Measurements from ENCODE around the gene BACH2.

BACH2 gene

GRCh38 chr6:89927791-89928550 lies 368.7 kb downstream of the BACH2 start:
- no peaks in the 10 kb centered on the region for H3K36me3 ChIP-seq (ENCODE audit: control insufficient read depth, insufficient read depth, low read length)
- H3K9ac ChIP-seq, result no peak overlapping the region
- no peak overlapping the region for H3K4me2 ChIP-seq (ENCODE audit: low read length)
- no peak for TF ChIP-seq CTCF (IDR thresholded peaks at IDR 0.05)
- no peaks in the 10 kb centered on the region for H3K79me2 ChIP-seq
- no peak overlapping the region for H2AFZ ChIP-seq
- peaks cover 2% of the 10 kb centered on the region for H3K4me1 ChIP-seq
- H3K27ac ChIP-seq, result no peak overlapping the region
- H3K9me3 ChIP-seq (ENCODE audit: control insufficient read depth, low read length), result no peaks in the 10 kb centered on the region
- no peaks in the 10 kb centered on the region for H3K27me3 ChIP-seq (ENCODE audit: control insufficient read depth, insufficient read depth, low read length)
- H3K4me3 ChIP-seq (ENCODE audit: low read depth, low read length), result no peak overlapping the region

- no peak overlapping the region for H2AFZ ChIP-seq
- peaks cover 2% of the 10 kb centered on the region for H3K4me1 ChIP-seq
- no peaks in the 10 kb centered on the region for H3K36me3 ChIP-seq (ENCODE audit: control insufficient read depth, insufficient read depth, low read length)
- H3K9ac ChIP-seq, result no peak overlapping the region
- H3K27ac ChIP-seq, result no peak overlapping the region
- H3K9me3 ChIP-seq (ENCODE audit: control insufficient read depth, low read length), result no peaks in the 10 kb centered on the region
- no peaks in the 10 kb centered on the region for H3K79me2 ChIP-seq
- no peak overlapping the region for H3K4me3 ChIP-seq (ENCODE audit: low read depth, low read length)
- no peak for TF ChIP-seq CTCF (IDR thresholded peaks at IDR 0.05)
- no peak overlapping the region for H3K4me2 ChIP-seq (ENCODE audit: low read length)
- no peaks in the 10 kb centered on the region for H3K27me3 ChIP-seq (ENCODE audit: control insufficient read depth, insufficient read depth, low read length)
Observed at GRCh38 chr6:89927264-89927663, 369.4 kb downstream of the BACH2 start.

GRCh38 chr6:89925826-89926225 lies 370.8 kb downstream of the BACH2 start:
- Histone ChIP-seq H3K4me2 (ENCODE audit: low read length) (no peak overlapping the region), H3K27ac (no peak overlapping the region), H3K9me3 (ENCODE audit: control insufficient read depth, low read length) (no peaks in the 10 kb centered on the region), H2AFZ (no peak overlapping the region), H3K79me2 (no peaks in the 10 kb centered on the region), H3K9ac (no peak overlapping the region), H3K27me3 (ENCODE audit: control insufficient read depth, insufficient read depth, low read length) (no peaks in the 10 kb centered on the region), H3K4me1 (peaks cover 2% of the 10 kb centered on the region), H3K4me3 (ENCODE audit: low read depth, low read length) (no peak overlapping the region), H3K36me3 (ENCODE audit: control insufficient read depth, insufficient read depth, low read length) (no peaks in the 10 kb centered on the region)
- no peak for TF ChIP-seq CTCF (IDR thresholded peaks at IDR 0.05)

DNA sequence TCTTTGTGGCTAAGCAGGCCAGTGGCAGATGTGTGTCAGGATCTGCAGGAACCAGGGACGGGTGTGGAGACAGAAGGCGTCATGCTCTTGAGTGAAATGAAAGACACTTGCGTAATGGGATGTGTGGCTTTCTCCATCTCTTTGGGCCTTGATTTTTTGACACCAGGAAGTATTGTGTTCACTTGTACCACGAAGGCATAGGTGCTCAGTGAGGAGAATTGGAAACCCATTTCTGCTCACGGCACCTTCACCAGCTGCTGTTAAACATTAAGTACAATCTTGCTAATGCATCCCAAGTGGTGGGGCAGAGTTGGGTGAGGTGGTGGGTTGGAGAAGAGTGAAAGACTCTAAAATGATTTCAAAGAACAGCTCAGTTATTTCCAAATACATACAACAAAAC lies 372.4 kb downstream of the BACH2 start:
- H3K27me3 ChIP-seq (ENCODE audit: control insufficient read depth, insufficient read depth, low read length), result no peaks in the 10 kb centered on the region
- no peak for TF ChIP-seq CTCF (IDR thresholded peaks at IDR 0.05)
- H3K4me3 ChIP-seq (ENCODE audit: low read depth, low read length), result no peak overlapping the region
- H3K9me3 ChIP-seq (ENCODE audit: control insufficient read depth, low read length), result no peaks in the 10 kb centered on the region
- no peaks in the 10 kb centered on the region for H3K79me2 ChIP-seq
- H2AFZ ChIP-seq, result no peak overlapping the region
- no peaks in the 10 kb centered on the region for H3K36me3 ChIP-seq (ENCODE audit: control insufficient read depth, insufficient read depth, low read length)
- no peak overlapping the region for H3K27ac ChIP-seq
- H3K4me2 ChIP-seq (ENCODE audit: low read length), result no peak overlapping the region
- H3K9ac ChIP-seq, result no peak overlapping the region
- no peaks in the 10 kb centered on the region for H3K4me1 ChIP-seq

DNA sequence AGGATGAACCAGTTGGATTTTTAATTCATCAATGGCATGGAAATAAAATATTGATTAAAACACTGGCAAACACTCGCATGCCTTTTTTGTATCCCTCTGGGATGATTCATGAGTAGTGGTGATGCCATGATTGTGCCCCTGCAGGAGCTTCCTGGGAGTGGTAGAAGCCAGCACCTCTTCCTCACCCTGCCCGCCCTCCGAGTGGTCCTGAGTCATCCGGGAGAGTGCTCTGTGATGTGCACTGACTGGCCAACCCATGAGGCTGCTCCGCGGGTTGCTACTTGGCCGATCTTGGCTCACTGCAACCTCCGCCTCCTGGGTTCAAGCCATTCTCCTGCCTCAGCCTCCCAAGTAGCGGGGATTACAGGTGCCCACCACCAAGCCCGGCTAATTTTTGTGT lies 375.0 kb downstream of the BACH2 start:
- Histone ChIP-seq H3K4me3 (ENCODE audit: low read depth, low read length) (no peak overlapping the region), H3K4me1 (no peaks in the 10 kb centered on the region), H3K27ac (no peak overlapping the region), H3K27me3 (ENCODE audit: control insufficient read depth, insufficient read depth, low read length) (no peaks in the 10 kb centered on the region), H3K36me3 (ENCODE audit: control insufficient read depth, insufficient read depth, low read length) (no peaks in the 10 kb centered on the region), H2AFZ (no peak overlapping the region), H3K9me3 (ENCODE audit: control insufficient read depth, low read length) (no peaks in the 10 kb centered on the region), H3K4me2 (ENCODE audit: low read length) (no peak overlapping the region), H3K79me2 (no peaks in the 10 kb centered on the region), H3K9ac (no peak overlapping the region)
- no peak for TF ChIP-seq CTCF (IDR thresholded peaks at IDR 0.05)

Data from parathyroid adenoma (tissue), 2 donors.